GM12872 (cell line): ENCODE measurements around the gene CDC14B.

Experiments
- CTCF ChIP-seq: IDR thresholded peaks from 3 replicates; pipeline ENCODE4 v1.5.1; 2011; ENCODE audit warnings: low read depth, mild to moderate bottlenecking, low read length, moderate library complexity; ENCODE audit not compliant: insufficient read depth

The CDC14B gene

GRCh38 chr9:96620181-96620514 is 505 bp upstream of the CDC14B start:
- no peak for TF ChIP-seq CTCF

DNA sequence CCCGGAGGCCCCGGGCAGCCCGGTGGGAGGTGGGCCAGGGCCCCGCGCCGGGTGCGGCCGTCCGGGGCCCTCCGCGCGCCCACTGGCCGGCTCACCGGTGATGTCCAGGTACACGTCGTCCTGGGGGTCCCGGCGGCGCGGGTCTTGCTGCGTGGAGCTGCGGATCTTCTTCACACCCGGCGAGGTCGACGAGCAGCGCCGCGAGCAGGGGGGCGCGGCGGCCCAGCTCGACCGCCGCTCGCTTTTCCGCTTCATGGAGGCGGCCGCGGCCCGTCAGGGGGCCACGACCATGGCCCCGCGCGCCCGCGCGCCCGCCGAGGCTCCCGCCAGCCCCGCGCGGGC is 548 bp downstream of the CDC14B start:
- TF ChIP-seq CTCF: no peak

GRCh38 chr9:96618209-96619123 is 1.2 kb downstream of the CDC14B start:
- no peak for TF ChIP-seq CTCF

DNA sequence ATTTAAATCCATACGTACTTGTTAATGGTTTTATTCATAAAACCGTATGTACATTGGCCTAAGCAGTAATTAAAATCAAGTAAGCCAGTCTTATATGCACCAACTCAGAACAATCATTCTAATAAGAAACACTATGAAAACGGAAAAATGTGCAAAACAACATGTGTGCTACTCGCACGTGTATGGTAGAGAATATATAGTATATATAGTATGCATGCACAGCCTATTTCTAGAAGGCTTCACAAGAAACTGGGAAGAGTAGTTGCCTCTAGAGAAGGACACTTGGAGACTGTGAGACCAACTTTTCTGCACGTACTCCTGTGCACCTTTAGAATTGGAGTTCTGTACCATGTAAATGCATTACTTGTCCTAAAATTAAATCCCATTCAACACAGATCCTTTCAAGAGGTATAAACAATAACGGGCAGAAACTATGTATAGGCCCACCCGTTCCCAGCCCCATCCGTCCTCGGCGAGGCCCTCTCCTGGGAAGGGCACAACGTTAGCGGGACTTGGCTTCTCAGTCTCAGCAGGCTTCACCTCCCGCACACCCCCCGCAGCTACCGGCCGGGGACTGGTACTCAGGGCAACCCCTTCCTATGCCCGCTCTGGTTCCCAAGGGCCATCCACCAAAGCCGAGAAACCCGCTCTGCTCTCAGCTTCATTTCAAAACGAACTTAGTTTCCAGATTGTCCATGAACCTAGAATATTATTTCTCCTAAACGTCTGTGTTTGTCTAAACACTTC is 2.0 kb downstream of the CDC14B start:
- TF ChIP-seq CTCF: no peak

DNA sequence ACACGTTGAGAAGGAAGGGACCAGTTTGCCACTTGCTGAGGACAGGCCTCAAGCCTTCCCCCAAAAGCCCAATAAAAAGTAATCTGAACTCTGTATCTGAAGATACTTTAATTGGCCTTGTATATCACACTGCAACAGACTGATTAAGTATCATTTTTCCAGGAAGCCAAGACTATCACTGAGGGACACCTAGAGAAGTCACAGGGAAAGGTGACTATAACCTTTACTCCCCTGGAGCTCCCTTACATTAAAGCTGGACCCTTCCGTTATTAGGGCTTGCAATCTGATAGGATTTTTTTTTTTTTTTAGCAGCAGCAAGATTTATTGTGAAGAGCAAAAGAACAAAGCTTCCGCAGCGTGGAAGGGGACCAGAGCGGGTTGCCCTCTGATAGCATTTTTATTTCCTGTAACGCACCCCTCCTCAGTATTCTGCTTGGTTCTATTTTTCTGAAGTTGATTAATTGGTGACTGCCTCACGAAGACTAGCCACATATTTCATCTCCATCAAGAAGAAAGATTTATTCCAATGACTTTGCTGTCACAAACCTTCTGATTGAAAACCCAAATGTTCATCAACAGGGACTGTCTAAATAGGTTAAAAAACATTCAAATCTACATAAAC is 2.7 kb downstream of the CDC14B start:
- no peak for TF ChIP-seq CTCF

GRCh38 chr9:96615411-96615810 is 4.2 kb downstream of the CDC14B start:
- no peak for TF ChIP-seq CTCF

DNA sequence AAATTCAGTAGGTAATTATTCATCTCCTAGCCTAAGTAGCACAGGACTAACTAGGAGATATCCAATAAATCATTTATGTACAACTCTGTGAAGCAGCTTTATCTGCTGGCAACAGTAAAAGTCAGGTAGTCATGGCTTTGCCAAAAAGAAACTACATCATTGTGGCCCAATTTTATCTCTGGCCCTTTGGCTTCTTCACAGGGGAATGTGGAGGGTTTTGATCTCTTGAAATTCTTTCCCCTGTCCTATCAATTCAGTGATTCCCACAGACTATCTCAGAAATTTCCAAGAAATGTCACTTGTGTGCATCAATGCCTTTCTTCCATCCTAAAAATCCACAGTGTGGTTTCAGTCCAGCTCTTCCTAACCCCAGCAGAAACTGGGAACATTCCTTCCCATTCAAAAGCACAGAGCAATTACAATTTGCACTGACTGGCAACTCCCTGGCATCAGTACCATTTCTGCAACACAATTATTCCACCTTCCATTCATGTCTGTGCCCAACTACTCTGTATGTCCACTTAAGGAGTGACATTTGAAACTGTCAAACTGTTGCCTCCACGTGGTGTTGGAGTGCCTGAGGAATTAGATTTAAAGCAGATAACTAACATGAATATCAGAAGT is 6.6 kb downstream of the CDC14B start:
- no peak for TF ChIP-seq CTCF
